HFF-Myc (cell line): ENCODE data around the gene CLP1.

Experiments used
- DNase-seq: peaks from one replicate; pipeline ENCODE4 v3.0.0-alpha.2; 2011; ENCODE audit warnings: low read depth; ENCODE audit errors: extremely low read depth
- H3K4me3 ChIP-seq: replicated peaks from 2 replicates; pipeline ENCODE4 v1.5.1; 2011; ENCODE audit warnings: low read depth, mild to moderate bottlenecking, control low read depth, low read length
- CTCF ChIP-seq: IDR thresholded peaks from 2 replicates; pipeline ENCODE4 v1.5.1; 2012; ENCODE audit warnings: mild to moderate bottlenecking, low read depth, low read length, control low read depth; ENCODE audit errors: missing control alignments

Gene CLP1

GRCh38 chr11:57639321-57640067, 18.1 kb upstream of the CLP1 start:
- H3K4me3 ChIP-seq: peak overlapping the region; percentile 97
- peak; percentile 8 for TF ChIP-seq CTCF
- DNase-seq: no peak

- TF ChIP-seq CTCF: no peak
- DNase-seq: no peak
- H3K4me3 ChIP-seq: peak overlapping the region; percentile 97
These were observed 17.3 kb upstream of the CLP1 start for GRCh38 chr11:57640068-57640800.

GRCh38 chr11:57641011-57641807, 16.4 kb upstream of the CLP1 start:
- TF ChIP-seq CTCF: peak; percentile 56
- H3K4me3 ChIP-seq: no peak overlapping the region; the same call in 1 of the 2 replicates
- no peak for DNase-seq

- no peak overlapping the region for H3K4me3 ChIP-seq
- TF ChIP-seq CTCF: peak; percentile 10
- DNase-seq: no peak
These were observed 13.8 kb upstream of the CLP1 start for GRCh38 chr11:57643802-57644201.

- TF ChIP-seq CTCF: peak; percentile 83
- DNase-seq: no peak
- no peak overlapping the region for H3K4me3 ChIP-seq
These were observed 12.5 kb upstream of the CLP1 start for GRCh38 chr11:57644748-57645688.

- no peak for DNase-seq
- no peak overlapping the region for H3K4me3 ChIP-seq
- no peak for TF ChIP-seq CTCF
These were observed 11.9 kb upstream of the CLP1 start for GRCh38 chr11:57645689-57646085.
